ENCODE measurements around the gene SERPINA3.
"Not testable (repeated sequence)": the region's sequence is repeated elsewhere in the genome, so short reads cannot be mapped to it uniquely, and the experiment has no call there.

The SERPINA3 gene

GRCh38 chr14:94601884-94602391 is 10.3 kb upstream of the SERPINA3 start:
- Histone ChIP-seq H3K4me3 (ENCODE audit: low read length) (no peak overlapping the region), H3K9me3 (ENCODE audit: insufficient read depth, low read length) (no peaks in the 10 kb centered on the region), H3K79me2 (ENCODE audit: low read length) (no peaks in the 10 kb centered on the region), H3K4me2 (ENCODE audit: low read length) (no peak overlapping the region), H3K4me1 (ENCODE audit: low read length) (no peaks in the 10 kb centered on the region), H3K27ac (ENCODE audit: low read length) (no peak overlapping the region), H3K36me3 (replicated peaks; ENCODE audit: low read depth, low read length) (no peaks in the 10 kb centered on the region), H3K9ac (ENCODE audit: low read length) (no peak overlapping the region), H3K27me3 (ENCODE audit: low read depth, low read length) (peaks cover 29% of the 10 kb centered on the region), H2AFZ (ENCODE audit: low read depth, low read length) (no peak overlapping the region), H4K20me1 (ENCODE audit: insufficient read depth, low read length) (no peaks in the 10 kb centered on the region)
- TF ChIP-seq EZH2phosphoT487 (IDR thresholded peaks at IDR 0.05; ENCODE audit: low read depth) (no peak), CTCF (IDR thresholded peaks at IDR 0.05; ENCODE audit: low read depth, low read length) (no peak)

- Histone ChIP-seq H3K9me3 (ENCODE audit: insufficient read depth, low read length) (no peaks in the 10 kb centered on the region), H3K27me3 (ENCODE audit: low read depth, low read length) (peaks cover 32% of the 10 kb centered on the region), H3K9ac (ENCODE audit: low read length) (no peak overlapping the region), H3K79me2 (ENCODE audit: low read length) (no peaks in the 10 kb centered on the region), H4K20me1 (ENCODE audit: insufficient read depth, low read length) (no peaks in the 10 kb centered on the region), H3K4me2 (ENCODE audit: low read length) (no peak overlapping the region), H3K4me1 (ENCODE audit: low read length) (no peaks in the 10 kb centered on the region), H2AFZ (ENCODE audit: low read depth, low read length) (no peak overlapping the region), H3K4me3 (ENCODE audit: low read length) (no peak overlapping the region), H3K27ac (ENCODE audit: low read length) (no peak overlapping the region), H3K36me3 (replicated peaks; ENCODE audit: low read depth, low read length) (no peaks in the 10 kb centered on the region)
- no peak for TF ChIP-seq CTCF (IDR thresholded peaks at IDR 0.05; ENCODE audit: low read depth, low read length)
- no peak for TF ChIP-seq EZH2phosphoT487 (IDR thresholded peaks at IDR 0.05; ENCODE audit: low read depth)
Observed at GRCh38 chr14:94602722-94603121, 9.5 kb upstream of the SERPINA3 start.

GRCh38 chr14:94605361-94605760 is 6.8 kb upstream of the SERPINA3 start:
- Histone ChIP-seq H3K27ac (ENCODE audit: low read length) (no peak overlapping the region), H3K27me3 (ENCODE audit: low read depth, low read length) (peaks cover 32% of the 10 kb centered on the region), H2AFZ (ENCODE audit: low read depth, low read length) (no peak overlapping the region), H3K4me3 (ENCODE audit: low read length) (no peak overlapping the region), H3K9ac (ENCODE audit: low read length) (no peak overlapping the region), H3K36me3 (replicated peaks; ENCODE audit: low read depth, low read length) (no peaks in the 10 kb centered on the region), H3K9me3 (ENCODE audit: insufficient read depth, low read length) (no peaks in the 10 kb centered on the region), H4K20me1 (ENCODE audit: insufficient read depth, low read length) (no peaks in the 10 kb centered on the region), H3K4me1 (ENCODE audit: low read length) (no peaks in the 10 kb centered on the region), H3K79me2 (ENCODE audit: low read length) (no peaks in the 10 kb centered on the region), H3K4me2 (ENCODE audit: low read length) (no peak overlapping the region)
- TF ChIP-seq EZH2phosphoT487 (IDR thresholded peaks at IDR 0.05; ENCODE audit: low read depth) (no peak), CTCF (IDR thresholded peaks at IDR 0.05; ENCODE audit: low read depth, low read length) (no peak)

- H3K4me1 ChIP-seq (ENCODE audit: low read length); H2AFZ ChIP-seq (ENCODE audit: low read depth, low read length); H3K79me2 ChIP-seq (ENCODE audit: low read length); H4K20me1 ChIP-seq (ENCODE audit: insufficient read depth, low read length); H3K36me3 ChIP-seq (replicated peaks; ENCODE audit: low read depth, low read length); H3K27ac ChIP-seq (ENCODE audit: low read length); H3K9ac ChIP-seq (ENCODE audit: low read length); H3K9me3 ChIP-seq (ENCODE audit: insufficient read depth, low read length); H3K4me2 ChIP-seq (ENCODE audit: low read length); H3K4me3 ChIP-seq (ENCODE audit: low read length): not testable (repeated sequence)
- peaks cover 32% of the 10 kb centered on the region for H3K27me3 ChIP-seq (ENCODE audit: low read depth, low read length)
Observed at GRCh38 chr14:94608966-94609365, 3.2 kb upstream of the SERPINA3 start.

GRCh38 chr14:94611179-94611578 is 1.0 kb upstream of the SERPINA3 start:
- no peak overlapping the region for H2AFZ ChIP-seq (ENCODE audit: low read depth, low read length)
- H3K4me2 ChIP-seq (ENCODE audit: low read length), result no peak overlapping the region
- no peaks in the 10 kb centered on the region for H3K9me3 ChIP-seq (ENCODE audit: insufficient read depth, low read length)
- TF ChIP-seq EZH2phosphoT487 (IDR thresholded peaks at IDR 0.05; ENCODE audit: low read depth), result no peak
- TF ChIP-seq CTCF (IDR thresholded peaks at IDR 0.05; ENCODE audit: low read depth, low read length), result no peak
- H3K4me3 ChIP-seq (ENCODE audit: low read length), result no peak overlapping the region
- H3K9ac ChIP-seq (ENCODE audit: low read length), result no peak overlapping the region
- no peak overlapping the region for H3K27ac ChIP-seq (ENCODE audit: low read length)
- no peaks in the 10 kb centered on the region for H3K4me1 ChIP-seq (ENCODE audit: low read length)
- H4K20me1 ChIP-seq (ENCODE audit: insufficient read depth, low read length), result no peaks in the 10 kb centered on the region
- no peaks in the 10 kb centered on the region for H3K36me3 ChIP-seq (replicated peaks; ENCODE audit: low read depth, low read length)
- no peaks in the 10 kb centered on the region for H3K79me2 ChIP-seq (ENCODE audit: low read length)
- peaks cover 13% of the 10 kb centered on the region; the same call in 1 of the 2 replicates for H3K27me3 ChIP-seq (ENCODE audit: low read depth, low read length)

Data from OCI-LY3 (cell line).